KMS-11 (cell line): ENCODE measurements around the gene C2CD4C.

ENCODE experiments used
- H2AFZ ChIP-seq: fragments of 200-600 bp; sonication (generic); 2 replicates; pipeline ENCODE4 v1.6.1; 2016; ENCODE audit warnings: antibody characterized with exemption, mixed run types, low read depth
- H3K27ac ChIP-seq: fragments of 200-600 bp; sonication (generic); 2 replicates; pipeline ENCODE4 v1.6.1; 2016; ENCODE audit warnings: mild to moderate bottlenecking, mixed run types
- H3K27me3 ChIP-seq: fragments of 200-600 bp; sonication (generic); 2 replicates; pipeline ENCODE4 v1.6.1; 2017; ENCODE audit warnings: mild to moderate bottlenecking, low read depth, mixed run types, moderate library complexity; ENCODE audit not compliant: insufficient read depth
- H3K36me3 ChIP-seq: fragments of 200-600 bp; sonication (generic); 2 replicates; pipeline ENCODE4 v1.6.1; 2017; ENCODE audit warnings: mild to moderate bottlenecking, mixed run types; ENCODE audit not compliant: insufficient read depth
- H3K4me1 ChIP-seq: fragments of 200-600 bp; sonication (generic); 2 replicates; pipeline ENCODE4 v1.6.1; 2016; ENCODE audit warnings: mild to moderate bottlenecking, low read depth, mixed run types; ENCODE audit not compliant: poor library complexity, severe bottlenecking
- H3K4me2 ChIP-seq: fragments of 200-600 bp; sonication (generic); 2 replicates; pipeline ENCODE4 v1.7.0; 2016; ENCODE audit warnings: mild to moderate bottlenecking, mixed run types
- H3K4me3 ChIP-seq: fragments of 200-600 bp; sonication (generic); IDR thresholded peaks from 2 replicates; pipeline ENCODE4 v1.6.1; 2017; ENCODE audit warnings: low read depth, low read length, mixed read lengths; ENCODE audit not compliant: insufficient read depth
- H3K79me2 ChIP-seq: fragments of 200-600 bp; sonication (generic); 2 replicates; pipeline ENCODE4 v1.6.1; 2016; ENCODE audit warnings: low read depth, mixed run types; ENCODE audit not compliant: insufficient read depth
- H3K9ac ChIP-seq: fragments of 200-600 bp; sonication (generic); 2 replicates; pipeline ENCODE4 v1.6.1; 2016; ENCODE audit warnings: mild to moderate bottlenecking, mixed run types
- H4K20me1 ChIP-seq: fragments of 200-600 bp; sonication (generic); 2 replicates; pipeline ENCODE4 v1.6.1; 2016; ENCODE audit warnings: mild to moderate bottlenecking, mixed run types; ENCODE audit not compliant: insufficient read depth
- CTCF ChIP-seq: fragments of 200-600 bp; sonication (generic); conservative IDR thresholded peaks from 2 replicates; pipeline ENCODE4 v1.6.1; 2017; ENCODE audit warnings: low read depth, mild to moderate bottlenecking, antibody characterized with exemption, low read length, moderate library complexity, mixed read lengths

C2CD4C gene

GRCh38 chr19:366951-367350 is 42.0 kb downstream of the C2CD4C start:
- Histone ChIP-seq H3K4me3 (no peak overlapping the region), H3K27ac (no peak overlapping the region), H3K9ac (no peak overlapping the region), H3K36me3 (no peaks in the 10 kb centered on the region), H4K20me1 (no peaks in the 10 kb centered on the region), H3K79me2 (no peaks in the 10 kb centered on the region), H3K27me3 (peaks cover 68% of the 10 kb centered on the region), H3K4me2 (no peak overlapping the region), H3K4me1 (no peaks in the 10 kb centered on the region), H2AFZ (no peak overlapping the region)
- TF ChIP-seq CTCF: no peak

- Histone ChIP-seq H3K4me1 (no peaks in the 10 kb centered on the region), H3K27ac (no peak overlapping the region), H2AFZ (no peak overlapping the region), H4K20me1 (no peaks in the 10 kb centered on the region), H3K4me2 (no peak overlapping the region), H3K36me3 (no peaks in the 10 kb centered on the region), H3K4me3 (no peak overlapping the region), H3K9ac (no peak overlapping the region), H3K79me2 (no peaks in the 10 kb centered on the region), H3K27me3 (peaks cover 64% of the 10 kb centered on the region)
- no peak for TF ChIP-seq CTCF
These were observed 42.7 kb downstream of the C2CD4C start for GRCh38 chr19:366205-366783.

GRCh38 chr19:364496-365287 is 44.3 kb downstream of the C2CD4C start:
- H3K4me3 ChIP-seq: no peak overlapping the region
- no peak overlapping the region for H3K27ac ChIP-seq
- H2AFZ ChIP-seq: no peak overlapping the region
- H3K27me3 ChIP-seq: peaks cover 51% of the 10 kb centered on the region
- H3K79me2 ChIP-seq: no peaks in the 10 kb centered on the region
- no peaks in the 10 kb centered on the region for H3K4me1 ChIP-seq
- H3K36me3 ChIP-seq: no peaks in the 10 kb centered on the region
- H4K20me1 ChIP-seq: no peaks in the 10 kb centered on the region
- no peak overlapping the region for H3K9ac ChIP-seq
- no peak overlapping the region for H3K4me2 ChIP-seq
- no peak for TF ChIP-seq CTCF

- peaks cover 50% of the 10 kb centered on the region for H3K27me3 ChIP-seq
- H3K4me3 ChIP-seq: no peak overlapping the region
- no peaks in the 10 kb centered on the region for H3K36me3 ChIP-seq
- H4K20me1 ChIP-seq: no peaks in the 10 kb centered on the region
- no peak overlapping the region for H3K27ac ChIP-seq
- no peak overlapping the region for H3K9ac ChIP-seq
- no peaks in the 10 kb centered on the region for H3K79me2 ChIP-seq
- no peaks in the 10 kb centered on the region for H3K4me1 ChIP-seq
- H3K4me2 ChIP-seq: no peak overlapping the region
- no peak overlapping the region for H2AFZ ChIP-seq
- no peak for TF ChIP-seq CTCF
These were observed 46.3 kb downstream of the C2CD4C start for GRCh38 chr19:362683-363082.
